K562 (cell line): ENCODE results near the gene URI1. TPM values are rescaled to one million over a fixed set of nuclear protein-coding genes. Genes with fewer than 3 reads are reported as not detected.

Experiments used
- ATAC-seq: fragments of 200-7000 bp; cut with Tn5 transposase; 3 replicates; pipeline ENCODE4 v1.9.1; 2020; ENCODE audit warnings: moderate library complexity
- BruUV-seq: library from RNA; stranded (reverse); fragments of 400-500 nt; replicated peaks from 2 replicates; lab custom pipeline; 2021; lab: Mats Ljungman, UMichigan
- CTCF ChIA-PET: fragments of 300-600 bp; formaldehyde crosslinking; extraction: SDS; loops from one replicate; lab custom pipeline; 2021; ENCODE audit warnings: low intra/inter-chr PET ratio; lab: Yijun Ruan, JAX
- POLR2A ChIA-PET: fragments of 300-600, 350-650 bp; sonication (Branson Sonifier 250); formaldehyde crosslinking; extraction: SDS; loops from one replicate; lab custom pipeline; 2021; ENCODE audit warnings: antibody characterized with exemption, inconsistent platforms; lab: Yijun Ruan, JAX
- DNase-seq, 4 experiments: peaks; one replicate each; pipeline versions ENCODE4 v3.0.0 to v3.0.0-alpha.2; 2011 to 2018; ENCODE audit warnings: low spot score in 3 of 4, mixed read lengths in 3 of 4; ENCODE audit errors: extremely low read depth in 1 of 4
- FAIRE-seq: peaks from 2 replicates; lab custom pipeline; 2011; peaks lifted over from hg19 to GRCh38; lab: Jason Lieb, UNC
- H2AFZ ChIP-seq: 2 replicates; pipeline ENCODE4 v1.6.0; 2011; ENCODE audit warnings: low read depth, low read length, control low read depth, inconsistent platforms
- H3K27ac ChIP-seq: fragments of 200-600 bp; 3 replicates; pipeline ENCODE4 v1.8.0; 2011; ENCODE audit warnings: low read depth, mild to moderate bottlenecking, control low read depth, inconsistent platforms, low read length, moderate library complexity, mixed read lengths; ENCODE audit errors: extremely low read depth
- H3K27me3 ChIP-seq, 2 experiments: fragments of 300-600 bp in 1 of 2; 2 replicates in 1 of 2; 3 replicates in 1 of 2; pipeline versions ENCODE4 v1.6.0 to v1.8.0; 2011; ENCODE audit warnings: inconsistent platforms in 2 of 2, low read length in 2 of 2, mild to moderate bottlenecking in 1 of 2, mixed read lengths in 1 of 2, moderate library complexity in 1 of 2; ENCODE audit not compliant: control insufficient read depth in 2 of 2, insufficient read depth in 2 of 2
- H3K36me3 ChIP-seq: fragments of 300-600 bp; 3 replicates; pipeline ENCODE4 v1.8.0; 2011; ENCODE audit warnings: mild to moderate bottlenecking, low read length, inconsistent platforms; ENCODE audit not compliant: control insufficient read depth, insufficient read depth
- H3K4me1 ChIP-seq, 2 experiments: fragments of 200-600 bp in 1 of 2; replicated peaks in 1 of 2; 2 replicates in 1 of 2; 3 replicates in 1 of 2; pipeline versions ENCODE4 v1.5.1 to v1.8.0; 2011; ENCODE audit warnings: inconsistent platforms in 2 of 2, low read length in 2 of 2, mild to moderate bottlenecking in 1 of 2, mixed read lengths in 1 of 2, moderate library complexity in 1 of 2; ENCODE audit not compliant: control insufficient read depth in 2 of 2, insufficient read depth in 2 of 2
- H3K4me2 ChIP-seq: 2 replicates; pipeline ENCODE4 v1.6.1; 2011; ENCODE audit warnings: low read length, control low read depth, inconsistent platforms, mixed read lengths; ENCODE audit not compliant: insufficient read depth
- H3K4me3 ChIP-seq: fragments of 200-600 bp; sonication (generic), shearing (Covaris generic); 2 replicates; pipeline ENCODE4 v1.5.1; 2016; ENCODE audit warnings: control low read depth, inconsistent platforms
- H3K79me2 ChIP-seq: fragments of 200-600 bp; 3 replicates; pipeline ENCODE4 v1.8.0; 2011; ENCODE audit warnings: low read length, inconsistent platforms; ENCODE audit not compliant: control insufficient read depth, insufficient read depth
- H3K9ac ChIP-seq, 2 experiments: 2 replicates each; pipeline versions ENCODE4 v1.6.0 to v1.6.1; 2011; ENCODE audit warnings: low read depth in 2 of 2, low read length in 2 of 2, control low read depth in 1 of 2, inconsistent platforms in 1 of 2, mild to moderate bottlenecking in 1 of 2, mixed read lengths in 1 of 2; ENCODE audit not compliant: insufficient read depth in 1 of 2
- H3K9me1 ChIP-seq: one replicate; pipeline ENCODE4 v1.6.0; 2011; ENCODE audit warnings: inconsistent platforms, mild to moderate bottlenecking, low read length, moderate library complexity; ENCODE audit not compliant: control insufficient read depth, insufficient read depth
- H3K9me3 ChIP-seq: replicated peaks from 2 replicates; pipeline ENCODE4 v1.5.1; 2011; ENCODE audit warnings: low read depth, low read length, inconsistent platforms; ENCODE audit not compliant: control insufficient read depth, insufficient read depth
- H4K20me1 ChIP-seq: replicated peaks from 2 replicates; pipeline ENCODE4 v1.6.1; 2011; ENCODE audit warnings: low read length, inconsistent platforms, mixed read lengths; ENCODE audit not compliant: control insufficient read depth, insufficient read depth
- BCL6 ChIP-seq: fragments of 250-450 bp; sonication (Bioruptor Pico); IDR thresholded peaks from 2 replicates; pipeline ENCODE4 v1.4.0; 2020
- FOXJ3 ChIP-seq: sonication (generic); formaldehyde crosslinking; IDR thresholded peaks from 2 replicates; pipeline ENCODE4 v1.4.0; 2020; ENCODE audit warnings: mild to moderate bottlenecking, missing genetic modification reagents
- KAT8 ChIP-seq: fragments of 450-650 bp; IDR thresholded peaks from 2 replicates; pipeline ENCODE4 v1.6.1; 2016; ENCODE audit warnings: low read depth, mild to moderate bottlenecking
- PHB2 ChIP-seq: fragments of 450-650 bp; IDR thresholded peaks from 2 replicates; pipeline ENCODE4 v1.6.1; 2017; ENCODE audit warnings: low read depth
- RFX5 ChIP-seq: IDR thresholded peaks from 2 replicates; pipeline ENCODE4 v1.6.1; 2011; ENCODE audit warnings: low read depth, mild to moderate bottlenecking, improper control_type of control experiment, low read length
- SMAD3 ChIP-seq: fragments of 450-650 bp; formaldehyde crosslinking; conservative IDR thresholded peaks from 2 replicates; pipeline ENCODE4 v1.4.0; 2020; ENCODE audit warnings: mild to moderate bottlenecking
- TARDBP ChIP-seq: fragments of 450-650 bp; IDR thresholded peaks from 2 replicates; pipeline ENCODE4 v1.6.1; 2016
- ZNF75A ChIP-seq: fragments of 450-650 bp; formaldehyde crosslinking; IDR thresholded peaks from 2 replicates; pipeline ENCODE4 v1.4.0; 2020; ENCODE audit warnings: mild to moderate bottlenecking
- WGBS: fragments of 100-300 bp; shearing (Covaris generic); methylation state at CpG from one replicate; pipeline ENCODE4 v1.1.6; 2016; ENCODE audit warnings: low coverage, mixed read lengths; ENCODE audit not compliant: insufficient coverage; ENCODE audit errors: missing lambda C conversion rate; 5-methylcytosine and 5-hydroxymethylcytosine counted together
- in situ Hi-C: fragments of 300-500 bp; cut with MboI; formaldehyde crosslinking; loops from 4 replicates; pipeline ENCODE4 v1.15.0; 2018; ENCODE audit warnings: inconsistent platforms, mixed read lengths
- intact Hi-C: fragments of 100-400 bp; cut with micrococcal nuclease; formaldehyde crosslinking; loops from 2 replicates; pipeline ENCODE4 v1.14.2; 2022
- polyA plus RNA-seq, 8 experiments: library from polyadenylated mRNA; depleted of rRNA in 4 of 8; stranded (reverse) in 5 of 8; unstranded in 3 of 8; fragments of >200 nt; fragmentation: Nextera tagmentation in 2 of 8; fragmentation: Illumina TruSeq in 1 of 8; extraction: Ambion mirVana in 2 of 8; extraction: Trizol in 1 of 8; gene quantifications; 2 replicates each; pipeline versions ENCODE4 v1.2.1 to v1.2.3, GENCODE V29; 2011 to 2014; ENCODE audit warnings: inconsistent platforms in 1 of 8, missing spikeins in 1 of 8
- total RNA-seq, 7 experiments: library from RNA; depleted of rRNA in 6 of 7; stranded (reverse); fragments of >200 nt in 6 of 7; fragmentation: Illumina TruSeq in 2 of 7; extraction: Trizol in 2 of 7; gene quantifications; 2 replicates each; pipeline versions ENCODE4 v1.2.1 to v1.2.3, GENCODE V29; 2011 to 2021; ENCODE audit warnings: low replicate concordance in 1 of 7
- TF ChIP-seq, protein P1 (sequence below): IDR thresholded peaks from 2 replicates; pipeline ENCODE4 v1.6.1; 2016; ENCODE audit warnings: missing genetic modification characterization, missing compliant biosample characterization

Gene URI1
- total and polyA plus RNA-seq, 9 of the 15 experiments (the other 6 are each of a cell fraction or from before 2014, with no cell fraction given): 16.9 to 87.4 (median 63.9) TPM

DNA sequence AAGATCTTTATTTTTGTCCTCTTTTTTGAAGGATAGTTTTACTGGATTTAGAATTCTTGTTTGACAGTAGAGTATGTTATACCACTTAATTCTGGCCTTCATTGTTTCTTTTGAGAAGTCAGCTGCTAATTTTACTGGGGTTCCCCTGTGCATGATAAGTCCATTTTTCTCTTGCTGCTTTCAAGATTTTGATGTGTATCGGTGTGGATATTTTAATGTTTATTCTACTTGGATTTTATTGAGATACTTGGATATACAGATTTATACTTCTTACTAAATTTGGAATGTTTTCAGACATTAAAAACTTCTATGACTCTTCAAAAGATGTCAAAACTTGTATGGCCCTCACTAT, 86.9 kb downstream of the URI1 start (continued):
- TF ChIP-seq PHB2 (no peak), KAT8 (no peak)

DNA sequence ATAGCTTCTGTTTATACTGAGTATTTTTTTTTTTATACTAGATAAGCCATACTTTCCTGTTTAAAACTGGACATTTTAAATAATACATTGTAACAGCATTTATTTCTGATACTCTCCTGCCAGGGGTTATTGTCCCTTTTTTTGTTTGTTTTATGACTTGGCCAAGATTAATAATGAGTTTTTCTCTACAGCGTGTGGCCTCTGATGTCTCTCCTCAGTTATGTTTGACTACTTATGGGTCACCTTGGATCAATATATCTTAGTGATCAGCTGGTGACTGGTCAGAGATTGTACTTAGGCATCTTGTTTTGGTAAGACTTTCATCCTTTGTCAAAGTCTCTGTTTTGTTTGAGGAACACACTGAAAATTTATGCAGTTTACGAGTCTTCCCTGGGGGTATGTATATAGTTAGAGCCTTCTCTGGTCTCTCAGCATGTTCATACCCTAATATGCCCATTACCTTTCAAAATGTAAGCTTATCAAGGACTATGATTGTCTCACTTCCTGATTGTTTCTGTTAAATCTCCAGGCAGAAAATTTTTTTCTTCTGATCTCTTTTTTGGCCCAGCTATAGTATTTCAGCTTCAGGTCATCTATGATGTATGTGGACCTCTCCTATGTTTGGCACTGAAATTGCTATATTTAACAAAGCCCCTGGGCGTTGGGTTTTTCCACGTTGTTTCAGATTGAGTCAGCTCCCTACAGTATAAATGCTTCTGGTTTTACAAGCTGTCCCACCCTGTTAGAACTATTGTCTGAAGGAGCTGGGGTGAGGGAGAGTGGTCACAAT, 87.9 kb downstream of the URI1 start:
- no peak for TF ChIP-seq RFX5
- TF ChIP-seq SMAD3: no peak
- TF ChIP-seq, protein P1, sequence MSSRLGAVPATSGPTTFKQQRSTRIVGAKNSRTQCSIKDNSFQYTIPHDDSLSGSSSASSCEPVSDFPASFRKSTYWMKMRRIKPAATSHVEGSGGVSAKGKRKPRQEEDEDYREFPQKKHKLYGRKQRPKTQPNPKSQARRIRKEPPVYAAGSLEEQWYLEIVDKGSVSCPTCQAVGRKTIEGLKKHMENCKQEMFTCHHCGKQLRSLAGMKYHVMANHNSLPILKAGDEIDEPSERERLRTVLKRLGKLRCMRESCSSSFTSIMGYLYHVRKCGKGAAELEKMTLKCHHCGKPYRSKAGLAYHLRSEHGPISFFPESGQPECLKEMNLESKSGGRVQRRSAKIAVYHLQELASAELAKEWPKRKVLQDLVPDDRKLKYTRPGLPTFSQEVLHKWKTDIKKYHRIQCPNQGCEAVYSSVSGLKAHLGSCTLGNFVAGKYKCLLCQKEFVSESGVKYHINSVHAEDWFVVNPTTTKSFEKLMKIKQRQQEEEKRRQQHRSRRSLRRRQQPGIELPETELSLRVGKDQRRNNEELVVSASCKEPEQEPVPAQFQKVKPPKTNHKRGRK (tag): no peak
- TF ChIP-seq ZNF75A (CRISPR knock-in tag): no peak
- TF ChIP-seq BCL6 (CRISPR knock-in tag): no peak
- TF ChIP-seq TARDBP: no peak
- TF ChIP-seq FOXJ3 (CRISPR knock-in tag): no peak
- Histone ChIP-seq H2AFZ (no peak overlapping the region), H3K27ac (no peak overlapping the region), H3K27me3 (no peaks in the 10 kb centered on the region), H3K79me2 (no peaks in the 10 kb centered on the region), H3K9me3 (no peaks in the 10 kb centered on the region), H3K36me3 (peaks cover 25% of the 10 kb centered on the region; the same call in 1 of the 3 replicates), H4K20me1 (no peaks in the 10 kb centered on the region), H3K4me3 (no peak overlapping the region), H3K9me1 (no peaks in the 10 kb centered on the region), H3K4me1 (no peaks in the 10 kb centered on the region), H3K4me2 (no peak overlapping the region), H3K9ac (no peak overlapping the region)
- FAIRE-seq (no peak), ATAC-seq (no peak), DNase-seq (no peak)
- ChIA-PET CTCF (no interaction called here), POLR2A (interaction anchor here (0.5 to 1.1 kb wide), 3 partner anchors 9 to 172 kb away, joined by 3 to 4 read pairs (median 4); no protein-coding TSS in a partner anchor)
- intact Hi-C loops: no loop called here
- no TSS peak for BruUV-seq
- in situ Hi-C loops: no loop called here
- WGBS: 93% methylated on average over 4 of the region's 4 CpGs
